Raji (cell line): ENCODE results near the gene ANO4.

Experiments used
- POLR2A ChIP-seq: IDR thresholded peaks from 2 replicates; pipeline ENCODE4 v1.6.1; 2011; ENCODE audit warnings: low read depth, low read length, control low read depth; ENCODE audit not compliant: insufficient read depth

ANO4 gene

DNA sequence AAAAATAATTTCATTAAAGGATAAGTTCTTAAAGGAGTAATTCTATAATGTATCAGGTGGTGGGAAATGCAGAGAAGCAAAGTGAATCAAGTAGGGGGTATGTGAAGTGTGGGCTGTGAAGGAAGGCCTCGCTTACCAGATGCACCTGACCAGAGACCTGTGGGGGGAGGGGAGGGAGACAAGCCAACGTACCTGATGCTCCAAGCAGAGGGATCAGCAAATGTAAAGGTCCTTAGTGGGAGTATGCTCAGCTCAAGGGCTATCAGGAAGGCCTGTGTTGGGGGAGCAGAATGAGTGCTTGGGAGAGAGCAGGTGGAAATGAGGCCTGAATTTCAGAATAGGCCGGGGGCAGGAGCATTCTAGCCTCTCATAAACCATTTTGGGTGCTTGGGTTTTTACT, 57.1 kb downstream of the ANO4 start:
- no peak for TF ChIP-seq POLR2A

DNA sequence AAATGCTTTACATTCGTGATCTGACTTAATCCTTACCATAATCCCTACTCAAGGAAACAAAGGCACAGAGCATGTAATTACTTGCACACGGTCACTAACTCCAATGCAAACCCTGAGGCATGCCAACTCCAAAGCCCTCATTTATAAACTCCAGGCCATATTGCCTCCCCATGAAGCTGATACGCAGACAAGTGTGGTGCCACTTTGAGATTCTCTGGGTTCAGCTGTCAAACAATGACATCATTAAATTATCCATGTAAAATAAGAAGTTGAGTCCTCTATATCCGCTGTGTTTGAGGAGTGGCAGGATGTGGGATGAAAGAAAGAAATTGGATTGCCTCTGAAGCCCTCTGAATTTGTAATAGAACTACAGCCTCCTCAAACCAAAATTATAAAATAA, 62.8 kb downstream of the ANO4 start:
- no peak for TF ChIP-seq POLR2A

DNA sequence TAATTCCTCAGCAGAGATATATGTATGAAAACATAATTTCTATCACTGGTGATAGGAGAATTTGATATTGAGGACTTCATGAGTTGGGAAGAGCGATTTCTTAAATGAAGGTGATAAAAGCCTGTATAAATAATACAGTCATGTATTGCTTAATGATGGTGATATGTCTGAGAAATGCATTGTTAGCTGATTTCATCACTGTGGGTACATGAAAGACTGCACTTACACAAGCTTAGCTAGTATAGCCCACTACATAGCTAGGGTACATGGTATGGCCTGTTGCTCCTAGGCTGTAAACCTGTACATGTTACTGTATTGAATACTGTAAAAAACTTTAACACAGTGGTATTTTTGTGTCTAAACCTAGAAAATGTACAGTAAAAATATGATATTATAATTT, 63.4 kb downstream of the ANO4 start:
- TF ChIP-seq POLR2A, result no peak

DNA sequence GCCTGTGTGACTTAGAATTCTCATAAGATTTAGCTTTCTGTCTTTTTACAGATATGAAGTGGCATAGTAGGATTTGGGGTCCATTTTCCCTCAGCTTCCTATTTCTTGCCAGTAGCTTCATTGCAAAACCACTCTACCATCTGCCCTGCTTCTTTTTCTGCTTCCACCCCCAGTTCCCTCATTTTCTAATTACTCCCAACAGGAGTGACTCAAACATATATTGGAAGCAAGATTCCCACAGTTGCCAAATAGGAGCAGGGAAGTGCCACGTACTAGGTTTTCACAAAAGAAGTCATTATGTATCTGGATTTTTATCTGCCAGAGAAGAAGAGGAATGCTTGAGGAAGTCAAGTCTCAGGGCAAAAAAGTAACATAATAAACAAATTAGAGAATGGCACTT, 64.1 kb downstream of the ANO4 start:
- TF ChIP-seq POLR2A, result no peak

DNA sequence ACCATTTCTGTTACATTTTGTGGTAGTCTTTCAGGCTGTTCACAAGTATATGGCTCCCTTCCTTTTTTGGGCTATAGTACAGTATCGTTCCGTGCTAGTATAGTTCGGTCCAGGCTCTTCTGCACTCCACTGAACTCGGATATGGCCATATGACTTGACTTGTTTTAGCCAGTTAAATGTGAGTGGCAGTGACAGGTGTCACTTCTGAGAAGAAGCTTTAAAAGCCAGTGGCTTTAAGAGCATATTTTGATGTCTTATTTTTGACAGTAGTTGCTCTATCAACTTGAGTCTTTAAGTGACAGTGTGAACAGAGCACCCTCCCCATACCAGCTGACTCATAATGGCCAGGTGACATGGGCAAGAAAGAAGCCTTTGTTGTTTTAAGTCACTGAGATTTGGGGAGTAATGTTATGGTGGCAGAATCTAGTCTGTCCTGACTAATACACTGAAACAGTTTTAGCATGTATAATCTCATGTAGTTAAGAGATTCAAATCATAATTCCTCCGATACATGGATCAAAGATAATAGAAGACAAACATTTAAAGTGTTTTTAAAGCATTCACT, 64.6 kb downstream of the ANO4 start:
- no peak for TF ChIP-seq POLR2A

DNA sequence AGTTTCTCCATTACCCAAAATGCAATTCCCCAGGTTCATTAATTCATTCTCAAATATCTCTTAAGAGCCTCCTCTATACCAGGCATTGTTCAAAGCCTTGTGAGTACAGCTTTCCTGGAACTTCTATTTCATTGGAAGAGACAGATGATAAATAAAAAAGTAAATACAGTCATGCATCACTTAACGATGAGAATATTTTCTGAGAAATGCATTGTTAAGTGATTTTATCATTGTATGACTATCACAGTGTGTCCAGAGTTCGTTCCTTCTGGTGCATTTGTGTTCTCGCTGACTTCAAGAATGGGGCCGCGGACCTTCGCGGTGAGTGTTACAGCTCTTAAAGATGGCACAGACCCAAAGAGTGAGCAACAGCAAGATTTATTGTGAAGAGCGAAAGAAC, 66.0 kb downstream of the ANO4 start:
- no peak for TF ChIP-seq POLR2A

DNA sequence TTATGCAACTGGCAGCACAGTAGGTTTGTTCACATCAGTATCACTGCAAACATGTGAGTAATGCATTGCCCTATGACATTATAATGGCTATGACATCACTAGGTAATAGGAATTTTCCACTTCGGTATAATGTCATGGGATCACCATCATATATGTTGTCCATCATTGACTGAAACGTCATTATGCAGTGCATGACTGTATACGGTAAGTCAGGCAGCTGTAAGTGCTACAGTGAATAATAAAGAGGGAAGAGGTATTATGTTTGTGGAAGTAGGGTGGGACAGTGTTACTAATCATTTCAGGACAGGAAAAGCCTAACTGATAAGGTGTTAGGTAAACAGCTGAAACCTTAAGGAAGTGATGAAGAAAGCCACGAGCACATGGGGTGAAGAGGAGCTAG, 68.1 kb downstream of the ANO4 start:
- TF ChIP-seq POLR2A, result no peak

DNA sequence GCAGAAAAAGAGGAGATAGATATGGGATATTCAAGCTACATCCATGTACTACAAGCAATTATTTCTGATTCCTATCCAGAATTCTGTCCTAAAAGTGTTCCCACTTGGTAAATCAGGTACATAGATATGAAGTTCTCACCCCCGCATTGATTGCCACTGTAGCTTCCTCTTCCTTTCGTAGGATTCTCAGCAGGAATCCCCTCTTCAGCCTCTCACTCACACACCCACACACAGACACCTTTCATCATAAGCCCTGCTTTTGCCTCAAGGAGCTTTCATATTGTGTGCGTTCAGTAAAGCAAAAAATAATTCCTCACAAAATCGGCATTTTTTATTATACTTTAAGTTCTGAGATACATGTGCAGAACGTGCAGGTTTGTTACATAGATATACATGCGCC, 69.8 kb downstream of the ANO4 start:
- TF ChIP-seq POLR2A, result no peak

DNA sequence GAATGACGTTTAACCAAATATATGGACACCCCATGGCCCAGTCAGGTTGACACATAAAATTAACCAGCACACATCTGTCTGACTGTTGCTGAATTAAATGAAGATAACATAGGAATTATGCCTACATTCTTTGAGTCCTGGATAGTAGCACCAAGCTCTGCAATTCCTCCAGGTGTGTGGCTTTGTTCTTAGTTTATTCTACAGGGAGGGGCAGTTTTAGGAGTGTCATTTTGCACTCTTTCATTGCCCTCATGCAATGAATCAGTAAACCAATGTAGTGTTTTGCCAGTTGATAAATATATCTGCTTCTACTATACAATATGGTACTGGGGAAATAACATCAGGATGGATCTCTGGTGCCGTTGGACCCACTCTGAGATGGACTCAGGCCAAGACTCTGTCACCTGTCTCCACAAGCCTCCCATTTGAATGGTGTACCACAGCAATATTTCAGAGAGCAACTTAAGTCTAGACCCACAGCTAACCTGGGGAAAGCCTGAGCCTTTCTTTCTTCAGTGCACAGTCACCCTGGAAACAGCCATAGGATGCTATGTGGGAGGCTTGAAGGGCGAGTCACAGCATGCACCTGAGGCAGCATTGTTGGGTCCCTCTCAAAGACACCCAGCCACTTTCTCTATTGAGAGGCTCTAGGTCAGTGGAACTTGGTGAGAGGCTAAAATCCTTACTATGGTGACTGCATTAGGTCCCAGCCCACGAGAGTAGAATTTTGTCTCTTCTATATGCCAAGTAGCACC, 73.2 kb downstream of the ANO4 start:
- no peak for TF ChIP-seq POLR2A

DNA sequence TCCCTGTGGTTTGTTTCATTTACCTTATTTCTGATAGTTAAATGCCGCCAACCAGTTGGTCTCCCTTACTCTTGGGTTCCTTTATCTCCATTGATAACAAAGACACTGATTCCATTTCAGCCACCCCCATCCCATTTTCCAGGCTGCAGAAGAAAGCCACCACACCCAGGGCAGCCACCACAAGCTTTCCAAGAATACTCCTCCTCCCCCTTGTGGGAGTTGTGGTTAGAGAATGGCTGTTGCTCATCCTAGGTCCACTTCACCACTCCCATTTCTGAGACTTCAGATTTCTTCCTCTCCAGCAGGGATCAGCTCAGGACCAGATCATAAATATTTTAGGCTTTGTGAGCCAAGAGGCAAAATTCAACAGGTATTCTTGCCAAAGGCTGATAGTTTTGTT, 73.9 kb downstream of the ANO4 start:
- no peak for TF ChIP-seq POLR2A

DNA sequence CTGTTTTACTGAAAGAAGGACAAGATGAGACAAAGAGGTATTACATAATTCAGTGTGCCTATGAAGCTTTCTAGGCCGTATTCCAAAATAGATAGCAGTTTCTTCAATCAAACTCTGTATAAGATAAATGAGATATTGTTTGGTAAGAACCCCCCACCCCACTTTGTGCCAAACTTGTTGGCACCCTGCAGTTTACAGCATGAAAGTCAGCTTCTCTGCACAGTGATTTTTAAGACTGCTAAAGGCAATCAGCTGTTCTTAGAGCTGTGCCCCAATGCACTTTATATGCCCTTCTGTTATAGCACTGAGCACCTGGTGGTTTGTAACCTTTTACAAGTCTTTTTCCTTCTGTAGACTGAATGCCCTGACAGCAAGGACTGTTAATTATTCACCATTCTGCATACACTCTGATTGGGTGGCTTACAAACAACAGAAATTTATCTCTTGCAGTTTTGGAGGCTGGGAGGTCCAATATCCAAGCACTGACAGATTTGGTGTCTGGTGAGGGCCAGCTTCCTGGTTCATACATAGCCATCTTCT, 76.7 kb downstream of the ANO4 start:
- TF ChIP-seq POLR2A, result no peak

DNA sequence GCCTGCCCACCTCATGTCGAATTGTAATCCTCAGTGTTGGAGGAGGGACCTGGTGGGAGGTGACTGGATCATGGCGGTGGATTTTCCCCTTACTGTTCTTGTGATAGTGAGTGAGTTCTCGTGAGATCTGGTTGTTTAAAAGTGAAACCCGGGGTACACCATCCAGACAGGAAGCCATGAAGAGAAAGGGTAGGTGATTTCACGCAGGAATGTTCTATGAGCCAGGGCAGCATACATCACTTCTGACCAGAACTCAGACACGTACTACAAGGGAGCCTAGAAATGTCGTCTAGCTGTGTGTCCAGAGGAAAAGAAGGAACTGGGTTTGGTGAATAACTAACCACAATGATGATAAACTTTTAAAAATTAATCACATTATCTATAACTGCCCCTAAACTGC, 80.6 kb downstream of the ANO4 start:
- TF ChIP-seq POLR2A, result no peak

DNA sequence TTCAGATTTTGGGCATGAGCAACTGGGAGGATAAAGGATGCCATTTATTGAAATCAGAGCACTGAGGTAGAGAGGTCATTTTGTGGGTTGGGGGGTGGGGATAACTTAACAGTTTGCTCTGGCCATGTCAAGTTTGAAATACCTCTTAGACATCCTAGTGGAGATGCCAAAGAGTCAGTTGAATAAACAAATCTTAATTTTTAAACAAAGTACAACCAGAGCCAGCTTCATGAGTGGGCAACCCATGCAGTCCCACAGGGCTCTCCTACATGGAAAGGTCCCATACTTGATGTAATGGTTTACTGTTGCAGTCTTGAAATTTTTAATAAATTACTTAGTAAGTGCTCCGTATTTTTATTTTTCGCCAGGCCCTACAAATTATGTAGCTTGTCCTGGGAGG, 81.2 kb downstream of the ANO4 start:
- TF ChIP-seq POLR2A, result no peak

DNA sequence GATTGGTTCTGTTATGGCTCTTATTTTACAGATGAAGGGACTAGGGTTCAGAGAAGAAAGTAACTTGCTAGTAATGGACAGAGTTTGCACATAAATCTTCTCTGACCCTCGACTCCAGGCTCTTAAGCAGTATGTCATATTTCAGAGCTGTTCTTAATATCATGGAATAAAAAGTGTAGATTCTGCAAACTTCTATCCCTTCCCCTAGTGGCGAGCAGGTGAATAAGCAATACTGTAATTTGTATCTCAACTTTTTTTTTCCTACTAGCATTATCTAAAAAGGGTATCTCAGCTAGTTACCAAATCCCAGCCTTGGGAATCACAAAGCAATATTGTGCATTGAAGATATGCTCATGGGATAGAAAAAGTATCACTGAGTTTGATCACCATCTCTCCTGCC, 83.2 kb downstream of the ANO4 start:
- no peak for TF ChIP-seq POLR2A

DNA sequence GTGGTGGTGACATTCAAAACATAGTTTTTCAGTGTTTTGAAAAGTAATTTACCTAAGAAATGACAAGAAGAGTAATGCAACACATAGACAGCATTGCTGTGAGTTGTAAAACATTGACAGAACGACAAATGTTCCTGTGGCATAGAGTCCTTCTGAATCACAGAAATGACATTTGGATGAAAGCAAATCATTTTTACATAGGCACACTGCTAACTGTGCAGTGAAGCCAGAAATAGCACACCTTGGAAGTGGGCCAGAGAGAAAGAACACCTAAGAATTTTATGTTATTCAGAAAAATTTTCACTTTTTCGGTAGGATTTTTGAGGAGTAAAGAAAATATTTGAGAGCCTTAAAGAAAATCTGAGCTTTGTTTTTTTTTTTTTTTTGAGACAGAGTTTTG, 100.6 kb downstream of the ANO4 start:
- no peak for TF ChIP-seq POLR2A

DNA sequence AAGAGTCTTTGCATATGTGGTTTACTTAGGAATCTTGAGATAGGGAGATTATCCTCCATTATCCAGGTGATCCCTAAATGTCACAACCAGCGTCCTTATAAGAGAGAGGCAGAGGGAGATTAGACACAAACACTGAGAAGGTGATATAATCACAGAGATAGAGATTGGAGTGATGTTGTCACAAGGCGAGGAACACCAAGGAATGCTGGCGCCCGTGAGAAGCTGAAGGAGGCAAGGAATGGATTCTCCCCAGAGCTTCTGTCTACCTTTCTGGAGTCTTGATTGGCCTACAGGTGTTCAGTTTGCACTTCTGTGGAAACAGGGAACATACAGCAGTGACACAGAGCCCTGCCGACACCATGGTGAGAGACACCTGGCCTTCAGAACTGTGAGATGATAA, 101.6 kb downstream of the ANO4 start:
- TF ChIP-seq POLR2A, result no peak

DNA sequence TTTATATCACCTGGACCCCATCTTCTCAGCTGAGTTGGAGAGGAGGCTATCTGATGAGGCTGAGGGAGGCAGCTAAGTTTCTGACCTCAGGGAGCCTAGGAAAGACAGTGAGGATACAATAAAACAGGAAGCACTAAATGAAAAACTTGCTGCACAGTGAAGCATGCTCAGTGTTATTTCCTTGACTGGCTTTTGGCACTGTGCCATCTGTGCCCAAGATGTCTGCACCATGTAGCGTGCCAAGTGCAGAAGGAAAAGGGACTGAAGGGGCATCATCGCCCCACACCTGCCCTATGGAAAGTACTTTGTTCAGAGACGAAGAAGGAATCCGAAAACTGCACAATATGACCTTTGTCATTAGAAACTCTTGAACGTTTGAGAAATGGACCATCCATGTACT, 102.7 kb downstream of the ANO4 start:
- no peak for TF ChIP-seq POLR2A

DNA sequence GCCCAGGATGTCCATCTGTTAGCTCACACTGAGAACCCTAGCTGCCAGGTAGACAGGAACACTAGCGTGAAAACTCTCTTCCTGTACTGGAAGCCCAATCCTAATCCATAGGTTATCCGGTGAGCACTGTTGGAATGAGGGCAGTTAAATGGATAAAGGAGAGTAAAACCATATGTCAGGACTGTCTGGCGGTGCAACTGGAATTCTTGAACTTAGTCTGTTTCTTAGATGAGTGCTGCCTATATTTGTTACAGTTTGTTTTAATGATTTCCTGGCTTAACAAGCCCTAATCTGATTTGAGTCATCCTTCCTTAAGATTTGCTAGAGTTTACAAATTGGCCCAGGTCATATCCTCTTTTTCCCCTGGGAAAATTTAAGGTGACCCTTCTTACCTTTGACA, 104.7 kb downstream of the ANO4 start:
- TF ChIP-seq POLR2A, result no peak

DNA sequence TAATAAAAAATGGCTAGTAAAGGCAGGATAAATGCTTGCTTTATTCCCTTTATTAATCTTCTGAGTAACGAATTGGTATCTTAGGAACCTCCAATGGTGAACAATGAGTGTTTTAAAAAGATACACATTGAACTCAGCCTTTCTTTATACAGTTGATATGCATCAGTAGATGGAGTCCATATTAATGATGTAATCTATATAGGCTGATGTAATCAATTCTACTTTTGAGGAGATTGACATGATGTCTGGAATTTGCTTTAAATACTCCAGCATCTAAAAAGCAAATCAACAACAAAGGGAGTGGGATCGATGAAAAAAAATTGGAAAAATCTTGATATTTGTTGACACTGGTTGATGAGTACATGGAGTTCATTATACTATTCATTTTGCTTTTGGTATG, 106.2 kb downstream of the ANO4 start:
- no peak for TF ChIP-seq POLR2A
